Fibroblast of mammary gland (primary cell): ENCODE results near the gene MAP2.

Experiments
- DNase-seq: peaks from one replicate; pipeline ENCODE4 v3.0.0-alpha.2; 2010; ENCODE audit warnings: low read depth
- H3K4me3 ChIP-seq: 2 replicates; pipeline ENCODE4 v1.5.1; 2011; ENCODE audit warnings: low read depth, mild to moderate bottlenecking, low read length, moderate library complexity; ENCODE audit not compliant: control insufficient read depth
- CTCF ChIP-seq: conservative IDR thresholded peaks from 2 replicates; pipeline ENCODE4 v1.5.1; 2011; ENCODE audit warnings: low read depth, low read length, inconsistent platforms; ENCODE audit not compliant: control insufficient read depth, insufficient read depth

Gene MAP2

DNA sequence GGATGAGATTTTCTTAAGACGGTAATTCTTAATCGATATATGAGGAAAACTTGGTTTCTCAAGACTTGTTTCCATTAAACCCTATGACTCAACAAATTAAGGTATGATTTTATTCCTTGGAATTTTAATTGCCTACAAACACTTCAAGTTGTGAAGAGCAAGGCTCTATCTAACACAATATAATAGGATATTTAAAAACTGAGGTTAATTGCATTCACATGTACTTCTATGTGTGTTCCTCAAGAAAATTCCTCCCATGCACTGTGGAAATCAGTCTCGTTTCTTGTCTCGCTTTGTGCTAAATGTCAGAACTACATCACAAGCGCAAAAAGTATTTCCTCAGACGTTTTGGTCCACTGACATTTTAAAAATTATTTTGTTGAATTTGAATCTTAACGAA lies 238.2 kb downstream of the MAP2 start:
- no peak for TF ChIP-seq CTCF
- no peak for DNase-seq
- H3K4me3 ChIP-seq: no peak overlapping the region

GRCh38 chr2:209663139-209663538 lies 239.3 kb downstream of the MAP2 start:
- TF ChIP-seq CTCF: no peak
- H3K4me3 ChIP-seq: no peak overlapping the region

GRCh38 chr2:209663656-209664055 lies 239.8 kb downstream of the MAP2 start:
- H3K4me3 ChIP-seq: no peak overlapping the region
- DNase-seq: no peak
- no peak for TF ChIP-seq CTCF

More at GRCh38 chr2:209663139-209663538, 239.3 kb downstream of the MAP2 start:
- peak; percentile 54 for DNase-seq

DNA sequence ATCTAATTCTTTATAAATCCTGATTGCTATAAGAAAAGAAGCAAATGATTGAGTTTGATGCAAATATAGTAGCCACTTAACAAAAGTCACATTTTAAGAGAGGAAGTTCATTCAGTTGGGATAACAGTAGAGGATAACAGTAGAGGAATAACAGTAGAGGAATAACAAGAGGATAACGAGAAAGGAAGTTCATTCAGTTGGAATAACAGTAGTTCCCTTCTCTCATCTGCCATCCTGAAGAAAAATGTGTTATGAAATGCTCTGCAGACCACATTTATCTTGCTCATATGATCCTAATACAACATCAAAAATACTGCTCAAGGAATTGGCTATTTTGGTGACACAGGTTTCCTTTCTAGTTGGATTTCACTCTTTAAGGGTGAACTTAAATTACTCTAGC lies 242.4 kb downstream of the MAP2 start:
- DNase-seq: no peak
- no peak overlapping the region for H3K4me3 ChIP-seq
- no peak for TF ChIP-seq CTCF

GRCh38 chr2:209671020-209671680 lies 247.3 kb downstream of the MAP2 start:
- DNase-seq: no peak
- TF ChIP-seq CTCF: no peak
- no peak overlapping the region for H3K4me3 ChIP-seq

- no peak for DNase-seq
- no peak for TF ChIP-seq CTCF
Measured at GRCh38 chr2:209673811-209674210, 250.0 kb downstream of the MAP2 start.

GRCh38 chr2:209680596-209680995 lies 256.7 kb downstream of the MAP2 start:
- no peak for DNase-seq
- TF ChIP-seq CTCF: no peak
- H3K4me3 ChIP-seq: no peak overlapping the region

More at GRCh38 chr2:209673811-209674210, 250.0 kb downstream of the MAP2 start:
- H3K4me3 ChIP-seq: no peak overlapping the region
